Measurements from ENCODE around the gene HS3ST4.

Gene HS3ST4

DNA sequence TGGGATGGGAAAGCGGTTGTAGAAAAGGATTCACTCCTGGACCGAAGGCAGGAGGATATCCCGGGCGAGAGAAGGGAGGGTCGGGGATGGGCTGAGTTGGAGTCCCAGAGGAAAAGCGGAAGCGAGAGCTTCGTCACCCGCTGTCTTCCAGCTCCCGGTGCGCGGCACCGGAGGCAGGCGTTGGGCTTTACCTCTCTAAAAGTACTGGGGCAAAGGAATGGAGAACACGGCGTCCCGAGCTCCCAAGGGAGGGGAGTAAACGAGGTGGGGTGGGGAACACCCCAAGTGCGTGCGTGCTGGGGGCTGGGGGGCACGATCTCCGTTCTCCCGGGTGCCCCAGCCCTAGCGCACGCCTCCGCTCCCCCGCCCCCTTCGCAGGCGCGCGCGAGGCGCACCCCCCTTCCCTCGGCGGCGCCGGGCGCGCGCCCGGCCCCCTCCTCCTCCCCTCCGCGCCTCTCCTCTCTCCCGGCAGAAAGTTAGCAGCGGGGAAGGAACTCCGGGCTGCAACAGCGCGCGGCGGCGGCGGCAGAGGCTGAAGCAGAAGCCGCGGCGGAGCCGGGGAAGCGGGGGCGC is at the start of gene HS3ST4:
HS3ST4 (plus strand) TSS at position 441 of the 573 bp plus-strand sequence.
- no peak for DNase-seq (ENCODE audit: low read depth in 2 of 2)

DNA sequence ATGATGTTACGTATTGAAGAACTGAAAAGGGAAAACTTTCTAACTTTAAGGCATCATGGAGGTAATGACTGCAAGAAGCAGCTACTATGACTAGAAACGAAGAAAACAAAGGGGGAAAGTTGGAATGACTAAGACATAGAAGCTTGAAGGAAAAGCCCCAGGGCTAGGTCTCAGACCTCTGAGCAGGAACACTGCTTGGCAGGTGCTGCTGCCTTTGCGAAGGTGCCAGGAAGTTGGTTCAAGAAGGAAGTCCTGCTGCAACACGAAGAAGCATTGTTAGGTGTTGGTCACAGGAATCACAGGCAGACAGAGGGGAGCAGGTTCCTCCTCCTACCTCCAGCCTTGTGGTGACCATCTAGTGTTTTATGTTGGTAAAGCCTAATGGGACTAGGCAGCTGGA is 48.1 kb upstream of the HS3ST4 start:
- no peak for DNase-seq (ENCODE audit: low read depth in 2 of 2)

DNA sequence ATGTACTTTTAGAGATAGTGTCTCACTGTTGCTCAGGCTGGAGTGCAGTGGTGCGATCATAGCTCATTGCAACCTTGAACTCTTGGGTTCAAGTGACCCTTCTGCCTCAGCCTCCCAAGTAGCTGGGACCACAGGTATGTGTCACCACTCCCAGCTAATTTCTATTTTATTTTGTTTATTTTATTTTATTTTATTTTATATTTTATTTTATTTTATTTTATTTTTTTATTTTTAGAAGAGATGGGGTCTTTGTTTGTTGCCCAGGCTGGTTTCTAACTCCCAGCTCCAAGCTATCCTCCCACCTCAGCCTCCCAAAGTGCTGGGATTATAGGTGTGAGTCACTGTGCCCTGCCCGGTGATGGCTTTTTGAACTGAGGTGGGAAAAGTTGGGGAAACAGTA is 35.1 kb upstream of the HS3ST4 start:
- no peak for DNase-seq (ENCODE audit: low read depth in 2 of 2)

DNA sequence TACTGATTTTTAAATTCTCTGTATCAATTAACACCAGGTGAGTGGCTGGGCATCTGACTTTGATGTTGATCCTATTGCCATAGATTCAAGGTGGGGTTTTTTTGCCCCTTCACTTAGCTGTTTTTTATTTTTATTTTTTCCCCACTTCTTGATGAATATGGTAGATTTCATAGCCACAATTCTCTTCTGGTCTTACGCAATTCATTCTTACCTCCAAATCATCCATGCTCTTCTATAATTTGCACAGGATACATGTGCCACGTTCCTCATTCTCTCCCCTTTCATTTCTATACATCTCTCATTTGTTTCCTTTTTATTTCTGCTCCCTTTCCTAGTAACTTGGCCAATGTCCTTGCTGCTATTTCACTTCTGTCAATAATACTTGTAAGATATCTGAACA is 14.9 kb upstream of the HS3ST4 start:
- no peak for DNase-seq (ENCODE audit: low read depth in 2 of 2)

DNA sequence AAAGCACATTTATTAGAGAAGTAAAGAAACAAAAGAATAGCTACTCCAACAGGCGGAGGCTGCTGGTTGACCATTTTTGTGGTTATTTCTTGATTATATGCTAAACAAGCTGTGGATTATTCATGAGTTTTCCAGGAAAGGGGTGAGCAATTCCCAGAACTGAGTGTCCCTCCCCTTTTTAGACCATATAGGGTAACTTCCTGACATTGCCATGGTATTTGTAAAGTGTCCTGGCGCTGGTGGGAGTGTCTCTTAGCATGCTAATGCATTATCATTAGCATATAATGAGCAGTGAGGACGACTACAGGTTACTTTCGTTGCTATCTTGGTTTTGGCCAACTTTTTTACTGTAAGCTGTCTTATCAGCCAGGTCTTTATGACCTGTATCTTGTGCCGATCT is 12.2 kb upstream of the HS3ST4 start:
- DNase-seq (ENCODE audit: low read depth in 2 of 2) = no peak

DNA sequence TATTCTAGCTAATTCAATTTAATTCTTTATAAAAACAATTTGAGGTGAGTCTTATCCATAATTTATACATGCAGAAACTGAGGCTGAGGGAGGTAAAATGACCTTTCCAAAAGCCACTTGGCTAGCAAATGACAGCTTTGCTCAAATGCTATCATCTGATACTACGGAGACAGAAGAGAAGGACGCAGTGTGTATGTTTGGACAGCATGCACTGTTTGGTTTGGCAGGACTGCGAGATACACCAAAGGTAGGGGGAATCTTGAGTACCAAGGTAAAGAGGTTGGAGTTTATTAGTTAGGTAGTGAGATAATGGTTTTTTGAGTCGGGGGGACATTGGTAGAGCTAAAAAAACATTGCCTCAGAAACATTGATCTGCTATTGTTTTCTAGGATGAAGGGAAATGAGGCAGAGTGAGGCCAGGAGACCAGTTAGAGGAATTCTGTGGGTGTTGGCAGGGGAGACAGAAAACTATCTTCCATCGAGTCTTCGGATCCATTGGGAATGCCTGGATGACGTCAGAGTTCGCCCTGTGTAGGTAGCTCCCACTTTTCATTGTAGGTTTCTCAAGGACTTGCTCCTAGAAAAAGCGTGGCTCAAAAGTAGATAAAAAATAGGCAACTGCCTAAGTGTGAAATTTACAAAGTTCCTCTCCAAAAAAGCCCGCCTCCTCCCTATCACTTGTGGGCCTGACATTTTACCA is 2.5 kb upstream of the HS3ST4 start:
- DNase-seq (ENCODE audit: low read depth in 2 of 2) = no peak

DNA sequence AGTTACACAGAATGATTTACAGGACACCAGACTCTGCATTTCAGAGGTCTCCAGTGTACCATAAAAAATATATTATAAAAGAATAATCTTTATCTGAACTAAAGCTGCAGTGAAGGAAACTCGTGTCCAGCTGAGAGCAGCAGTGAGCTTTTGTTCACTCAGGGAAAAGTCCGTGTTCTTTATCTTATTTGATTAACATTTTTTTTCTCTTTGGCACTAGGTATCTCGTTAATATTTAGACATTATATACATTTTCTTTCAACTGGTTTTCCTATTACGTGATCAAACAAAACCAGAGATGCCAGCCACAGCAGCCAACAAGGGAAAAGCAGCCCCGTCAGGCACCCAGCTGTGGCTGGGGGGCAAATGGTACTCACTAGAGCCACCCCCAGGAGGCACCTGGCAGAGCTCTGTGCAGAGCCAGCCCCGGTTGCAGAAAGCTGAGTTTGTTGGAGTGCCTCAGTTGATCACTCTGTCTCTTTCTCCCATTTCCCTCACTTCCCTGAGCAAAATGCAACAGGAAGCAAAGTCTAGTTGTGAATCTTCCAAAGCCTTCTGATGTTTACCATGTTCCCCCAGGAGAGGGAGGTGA is 1.1 kb upstream of the HS3ST4 start:
- no peak for DNase-seq (ENCODE audit: low read depth in 2 of 2)

DNA sequence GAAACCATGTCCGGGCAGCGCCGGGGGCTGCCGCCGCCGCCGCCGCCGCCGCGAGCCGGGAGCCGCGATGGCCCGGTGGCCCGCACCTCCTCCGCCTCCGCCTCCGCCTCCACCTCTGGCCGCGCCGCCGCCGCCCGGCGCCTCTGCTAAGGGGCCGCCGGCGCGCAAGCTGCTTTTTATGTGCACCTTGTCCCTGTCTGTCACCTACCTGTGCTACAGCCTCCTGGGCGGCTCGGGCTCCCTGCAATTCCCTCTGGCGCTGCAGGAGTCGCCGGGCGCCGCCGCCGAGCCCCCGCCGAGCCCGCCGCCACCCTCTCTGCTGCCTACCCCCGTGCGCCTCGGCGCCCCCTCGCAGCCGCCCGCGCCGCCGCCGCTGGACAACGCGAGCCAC is 587 bp downstream of the HS3ST4 start:
- DNase-seq (ENCODE audit: low read depth in 2 of 2) = no peak

DNA sequence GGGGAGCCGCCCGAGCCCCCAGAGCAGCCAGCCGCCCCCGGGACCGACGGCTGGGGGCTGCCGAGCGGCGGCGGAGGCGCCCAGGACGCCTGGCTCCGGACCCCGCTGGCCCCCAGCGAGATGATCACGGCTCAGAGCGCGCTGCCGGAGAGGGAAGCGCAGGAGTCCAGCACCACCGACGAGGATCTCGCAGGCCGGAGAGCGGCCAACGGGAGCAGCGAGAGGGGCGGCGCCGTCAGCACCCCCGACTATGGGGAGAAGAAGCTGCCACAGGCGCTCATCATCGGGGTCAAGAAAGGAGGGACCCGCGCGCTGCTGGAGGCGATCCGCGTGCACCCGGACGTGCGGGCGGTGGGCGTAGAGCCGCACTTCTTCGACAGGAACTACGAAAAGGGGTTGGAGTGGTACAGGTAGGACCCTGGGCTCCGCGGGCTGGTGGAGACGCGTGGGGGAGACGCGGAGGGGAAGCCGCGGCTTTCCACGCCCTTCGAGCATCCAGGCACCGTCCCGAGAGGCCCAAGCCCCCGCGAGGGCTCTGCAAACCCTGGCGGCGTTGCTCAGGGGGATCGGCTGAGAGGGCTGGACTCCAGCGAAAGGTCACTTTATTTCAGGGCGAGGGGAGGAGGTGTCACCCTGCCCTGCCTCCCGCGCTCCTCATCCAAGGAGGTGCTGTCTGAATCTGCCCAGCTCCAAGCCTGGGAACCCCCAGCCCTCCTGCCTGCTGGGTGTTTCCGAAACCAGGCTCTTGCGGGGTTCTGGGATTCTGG is 1.2 kb downstream of the HS3ST4 start:
- no peak for DNase-seq (ENCODE audit: low read depth in 2 of 2)

DNA sequence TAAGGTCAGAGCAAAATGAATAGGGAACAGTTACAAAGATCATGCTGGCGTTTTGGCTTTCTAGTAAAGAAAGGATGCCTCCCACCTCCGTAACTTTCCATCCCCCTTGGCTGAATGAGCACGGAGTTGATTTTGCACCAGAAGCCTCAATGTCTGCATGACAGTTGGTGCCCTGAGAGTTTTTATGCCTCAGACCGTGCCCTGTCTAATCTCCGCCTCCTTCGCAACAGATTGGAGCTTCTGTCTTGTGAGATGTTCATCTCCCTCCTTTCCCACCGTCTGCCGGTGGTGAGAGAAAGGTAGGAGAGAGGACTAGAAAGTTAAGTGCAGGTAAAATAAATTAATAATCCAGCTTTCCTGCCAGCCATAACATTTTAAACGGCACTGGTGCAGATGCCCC is 1.9 kb downstream of the HS3ST4 start:
- DNase-seq (ENCODE audit: low read depth in 2 of 2) = no peak

DNA sequence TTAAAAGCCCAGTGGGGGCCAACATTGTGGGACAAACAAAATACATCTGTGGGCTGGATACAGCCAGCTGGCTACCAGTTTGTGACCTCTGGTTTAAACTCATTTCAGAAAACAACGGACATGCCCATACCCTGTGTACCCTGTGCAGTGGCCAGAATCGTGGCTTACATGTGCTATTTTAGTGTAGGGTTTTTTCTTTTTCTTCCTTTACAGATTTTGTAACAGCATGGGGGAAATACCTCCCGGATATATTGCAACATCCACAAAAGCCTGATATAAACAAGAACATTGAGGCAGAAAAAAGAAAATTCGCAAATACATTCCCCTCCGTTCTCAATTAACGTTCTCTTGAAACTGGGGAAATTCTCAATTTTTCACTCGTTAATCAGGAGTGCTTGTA is 7.3 kb downstream of the HS3ST4 start:
- no peak for DNase-seq (ENCODE audit: low read depth in 2 of 2)

DNA sequence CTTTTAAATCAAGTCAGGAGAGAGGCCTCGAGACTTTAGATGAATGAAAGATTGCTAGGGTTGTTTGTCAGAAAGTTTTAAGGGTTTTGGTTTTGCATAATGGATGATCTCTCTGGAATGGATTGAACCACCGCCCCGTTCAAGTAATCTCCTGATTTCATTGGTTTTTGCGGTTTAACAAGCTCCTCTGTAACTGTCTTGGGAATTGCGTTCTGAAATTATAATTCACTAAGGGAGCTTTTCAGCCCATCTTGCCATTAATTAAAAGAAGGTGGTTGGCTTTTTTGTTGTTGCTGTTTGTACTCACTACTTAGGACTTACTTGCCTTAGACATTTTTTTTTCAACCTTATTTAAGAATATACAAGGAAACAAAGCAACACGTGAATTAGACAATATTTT is 8.8 kb downstream of the HS3ST4 start:
- DNase-seq (ENCODE audit: low read depth in 2 of 2) = no peak

DNA sequence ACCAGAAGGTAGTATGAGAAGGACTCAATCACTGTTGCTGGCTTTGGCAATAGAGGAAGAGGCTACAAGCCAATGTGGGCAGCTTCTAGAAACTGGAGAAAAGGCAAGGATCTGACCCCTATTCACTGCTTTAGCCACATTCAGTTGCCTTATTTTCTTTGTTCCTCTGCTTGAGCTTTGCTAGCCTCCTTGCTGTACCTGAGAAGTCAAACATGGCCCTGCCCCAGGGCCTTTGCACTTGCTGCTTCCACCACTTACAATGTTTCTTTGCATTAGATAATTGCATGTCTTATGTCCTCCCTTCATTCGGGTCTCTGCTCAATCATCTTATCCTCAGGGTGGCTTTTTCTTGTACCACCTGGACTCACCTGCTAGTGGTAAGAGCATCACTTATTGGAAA is 15.8 kb downstream of the HS3ST4 start:
- DNase-seq (ENCODE audit: low read depth in 2 of 2) = no peak

DNA sequence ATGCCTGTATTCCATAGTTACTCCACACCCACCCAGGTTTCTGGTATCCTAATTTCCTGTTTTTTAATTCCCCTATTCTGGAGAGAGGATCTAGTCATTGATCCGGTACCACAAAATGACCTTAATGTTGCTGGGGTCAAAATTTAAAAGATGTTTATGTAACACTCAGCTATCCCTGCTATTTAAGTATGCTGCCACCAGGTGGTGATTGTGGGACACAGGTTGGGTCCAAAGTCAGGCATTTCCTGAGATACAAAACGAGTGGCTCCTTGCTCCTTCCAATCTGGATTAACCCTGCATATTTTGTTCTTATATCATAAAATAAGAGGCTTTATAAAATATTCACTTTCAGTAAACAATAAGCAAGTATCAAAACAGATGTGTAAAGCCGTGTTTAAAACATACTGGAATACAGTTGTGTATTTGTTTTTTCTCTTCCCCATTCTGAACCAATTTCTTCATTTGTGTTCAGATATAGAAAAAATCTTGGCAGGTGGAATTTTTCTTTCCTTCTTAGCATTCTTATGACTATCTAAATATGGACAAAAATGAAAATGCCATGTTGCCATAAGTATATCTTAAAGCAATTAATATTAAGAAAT is 16.3 kb downstream of the HS3ST4 start:
- DNase-seq (ENCODE audit: low read depth in 2 of 2) = no peak

DNA sequence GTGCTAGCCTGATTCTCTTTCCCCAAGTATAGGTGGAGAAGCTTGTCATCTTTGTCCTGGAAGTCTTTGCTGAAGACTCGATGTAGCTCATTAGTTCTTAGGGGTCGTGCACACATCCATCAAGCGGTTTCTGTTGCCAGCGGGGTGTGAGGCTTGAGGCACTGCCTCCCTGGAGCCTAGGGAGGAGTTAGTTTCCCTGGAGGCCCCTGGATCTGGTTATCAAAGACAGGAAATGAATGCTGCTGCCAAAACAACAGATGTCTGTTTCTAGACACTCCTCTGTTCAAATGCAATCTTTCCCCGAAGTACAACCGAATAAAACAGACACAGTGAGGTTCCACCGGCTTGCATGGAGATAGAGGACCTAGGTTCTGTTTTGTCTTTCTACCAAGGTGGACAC is 17.5 kb downstream of the HS3ST4 start:
- no peak for DNase-seq (ENCODE audit: low read depth in 2 of 2)

DNA sequence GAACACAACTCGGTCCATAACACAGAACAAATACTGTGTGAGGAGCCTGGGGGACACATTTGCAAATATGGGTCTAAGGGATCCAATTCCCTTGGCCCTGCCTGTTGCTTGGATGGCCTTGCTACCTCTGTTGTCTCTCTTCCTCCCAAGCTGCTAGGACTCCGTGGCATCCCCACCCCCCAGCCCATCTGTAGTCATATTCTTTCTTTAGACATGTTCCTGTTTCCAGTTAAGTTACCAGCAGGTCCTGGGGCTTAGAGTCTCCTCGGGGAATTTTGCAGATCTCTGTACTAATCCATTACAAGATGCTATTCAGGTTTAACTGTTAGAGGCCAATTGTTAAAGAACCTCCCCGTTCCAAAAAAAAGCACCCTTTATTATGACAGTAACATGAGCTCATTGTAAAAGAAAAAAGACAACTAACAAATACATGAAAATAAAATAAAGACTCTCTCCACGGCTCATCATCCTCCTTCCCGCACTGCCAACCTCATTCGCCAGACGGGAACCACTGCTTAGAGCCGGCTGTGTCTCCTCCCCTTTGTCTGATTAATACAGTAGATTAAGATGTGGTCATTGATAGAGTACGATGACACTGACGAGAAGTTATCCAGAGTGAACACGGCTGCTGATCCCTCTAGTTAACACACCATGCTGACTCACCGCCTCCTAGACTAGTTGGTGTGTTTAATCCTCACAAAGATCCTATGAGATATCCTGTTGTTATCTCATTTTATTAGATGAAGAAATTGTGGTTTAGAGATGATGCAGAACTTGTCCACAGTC is 22.2 kb downstream of the HS3ST4 start:
- DNase-seq (ENCODE audit: low read depth in 2 of 2) = no peak

DNA sequence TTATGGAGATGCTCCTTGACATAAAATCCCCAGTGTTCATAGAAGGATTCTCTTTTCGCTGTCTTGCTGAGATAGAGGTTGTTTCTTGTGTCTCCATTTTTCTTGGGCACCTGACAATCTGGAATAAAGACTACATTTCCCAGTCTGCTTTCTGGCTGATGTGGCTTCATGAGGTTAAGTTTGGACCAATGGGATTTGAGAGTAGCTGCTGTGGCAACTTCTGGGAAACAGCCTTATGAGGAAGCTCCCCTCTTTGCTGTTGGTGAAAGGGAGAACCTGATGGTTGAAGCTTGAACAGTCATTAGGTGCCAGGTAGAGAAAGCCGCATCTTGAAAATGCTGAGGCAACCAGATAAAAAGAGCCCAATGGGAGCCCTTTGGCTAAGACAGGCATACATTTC is 24.4 kb downstream of the HS3ST4 start:
- DNase-seq (ENCODE audit: low read depth in 2 of 2) = no peak

DNA sequence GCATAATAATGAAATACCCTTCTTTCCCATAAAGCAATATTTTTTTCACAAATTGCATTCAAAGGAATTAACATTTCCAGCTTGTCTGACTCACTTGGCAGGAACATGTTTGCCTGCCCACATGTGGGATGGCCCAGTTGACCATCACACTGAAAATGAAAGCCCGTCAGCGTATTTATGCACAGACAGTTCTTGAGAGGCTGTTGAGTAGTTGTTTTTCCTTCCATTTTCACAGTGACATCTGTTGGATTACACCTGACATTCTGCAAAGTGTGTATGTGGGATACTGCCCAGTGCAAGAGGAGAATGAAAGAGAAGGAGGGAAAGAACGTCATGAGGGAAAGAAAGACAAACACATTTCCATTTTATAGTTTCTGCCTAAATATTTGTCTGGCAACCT is 29.7 kb downstream of the HS3ST4 start:
- DNase-seq (ENCODE audit: low read depth in 2 of 2) = no peak

DNA sequence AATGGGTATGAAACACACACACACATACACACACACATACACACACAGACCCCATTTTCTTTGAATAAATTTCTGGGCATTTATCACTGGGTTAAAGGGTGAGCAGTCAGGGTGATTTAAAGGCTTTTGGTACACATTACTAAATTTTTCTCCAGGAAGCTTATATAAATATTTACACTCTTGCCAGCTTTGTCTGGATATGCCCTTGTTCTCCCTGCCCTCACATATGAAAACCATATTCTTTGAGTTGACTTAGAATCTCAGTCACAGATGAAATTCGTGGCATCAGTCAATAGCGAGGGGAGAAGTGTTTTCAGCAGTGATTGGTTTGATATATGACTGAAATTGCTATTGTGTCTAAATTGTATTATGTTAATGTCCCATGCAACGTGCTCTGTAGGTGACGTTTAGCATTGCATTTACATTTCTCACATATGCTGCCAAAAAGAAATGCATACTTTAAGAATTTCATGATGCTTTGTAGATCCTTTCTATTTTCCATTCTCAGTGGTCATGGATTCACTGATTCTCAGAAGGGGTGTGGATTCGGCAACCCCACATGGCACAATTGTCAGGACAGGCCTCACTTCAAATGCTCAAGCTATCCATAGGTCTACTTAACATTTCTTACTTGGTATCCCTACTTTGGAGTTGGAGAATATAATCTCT is 34.8 kb downstream of the HS3ST4 start:
- no peak for DNase-seq (ENCODE audit: low read depth in 2 of 2)

DNA sequence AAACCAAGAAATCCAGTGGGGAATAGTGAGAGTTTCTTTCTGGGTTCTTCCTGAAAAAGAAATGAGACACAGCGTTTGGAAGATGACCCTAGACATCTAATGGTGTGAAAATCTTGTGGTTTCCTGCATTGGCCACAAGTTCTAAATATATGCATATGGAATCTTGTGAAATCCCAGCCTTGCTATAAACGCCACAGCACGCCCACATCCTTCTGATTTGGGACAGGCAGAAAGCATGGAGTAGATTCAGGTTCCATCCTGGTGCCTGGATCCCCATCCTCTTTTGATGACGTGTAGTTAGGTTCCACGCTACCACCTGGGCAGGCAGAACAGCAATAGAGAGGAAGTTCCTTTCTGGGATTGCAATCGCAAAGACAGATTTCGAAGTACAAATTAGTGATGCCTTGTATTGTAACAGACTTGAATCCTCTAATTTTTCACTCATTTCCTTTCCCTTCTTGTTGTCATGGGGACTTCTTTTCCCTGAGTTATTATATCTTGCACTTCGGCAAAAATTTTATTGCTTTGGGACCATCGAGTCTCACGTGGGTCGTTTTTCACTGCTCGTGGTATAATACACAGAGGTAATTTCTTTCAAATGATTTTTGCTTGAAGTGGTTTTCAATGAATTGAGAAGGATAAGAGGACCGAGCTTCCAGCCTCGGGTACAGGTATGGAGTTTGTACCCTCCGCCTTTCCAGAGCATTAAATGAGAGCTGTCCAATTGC is 37.6 kb downstream of the HS3ST4 start:
- no peak for DNase-seq (ENCODE audit: low read depth in 2 of 2)

Data from stimulated activated CD8-positive, alpha-beta memory T cell treated with anti-CD3 and anti-CD28 coated beads, Interleukin-7, amount 100 ng/mL, for 4 hours (primary cell).